NCI-H524 (cell line): ENCODE results near the gene NAA15.
"Not testable (repeated sequence)": the region's sequence is repeated elsewhere in the genome, so short reads cannot be mapped to it uniquely, and the experiment has no call there.

ENCODE experiments used
- DNase-seq, 2 experiments: peaks; one replicate each; lab custom pipeline; 2025; lab: John Stamatoyannopoulos, UW

The NAA15 gene

GRCh38 chr4:139297001-139297410 lies 4.3 kb upstream of the NAA15 start:
- DNase-seq, result peak in 1 of 2 experiments; percentile 7

GRCh38 chr4:139299536-139299935 lies 1.8 kb upstream of the NAA15 start:
- no peak for DNase-seq

GRCh38 chr4:139300431-139301112 lies 733 bp upstream of the NAA15 start:
- DNase-seq, result peak in 1 of 2 experiments; percentile 66

GRCh38 chr4:139301821-139302611 lies 711 bp downstream of the NAA15 start, which contains the start of gene NDUFC1:
TSS of gene NDUFC1 (minus strand) at chr4:139302477. CDS start at chr4:139295798, 6,679 bp downstream.
- DNase-seq, result peak; percentile 22 to 45

- no peak for DNase-seq
Observed at GRCh38 chr4:139304920-139305319, 3.6 kb downstream of the NAA15 start.

- no peak for DNase-seq
Observed at GRCh38 chr4:139311909-139312308, 10.6 kb downstream of the NAA15 start.

- DNase-seq, result no peak
Observed at GRCh38 chr4:139312552-139313332, 11.4 kb downstream of the NAA15 start.

- not testable (repeated sequence) for DNase-seq
Observed at GRCh38 chr4:139313414-139313813, 12.1 kb downstream of the NAA15 start.

- no peak for DNase-seq
Observed at GRCh38 chr4:139314047-139314800, 12.9 kb downstream of the NAA15 start.

- no peak for DNase-seq
Observed at GRCh38 chr4:139315221-139315675, 13.9 kb downstream of the NAA15 start.

- no peak for DNase-seq
Observed at GRCh38 chr4:139316733-139317132, 15.4 kb downstream of the NAA15 start.

GRCh38 chr4:139317635-139318034 lies 16.3 kb downstream of the NAA15 start:
- DNase-seq, result no peak

- DNase-seq, result no peak
Observed at GRCh38 chr4:139319571-139319970, 18.3 kb downstream of the NAA15 start.

- DNase-seq, result not testable (repeated sequence)
Observed at GRCh38 chr4:139322070-139322469, 20.8 kb downstream of the NAA15 start.

- not testable (repeated sequence) for DNase-seq
Observed at GRCh38 chr4:139322541-139322940, 21.2 kb downstream of the NAA15 start.

GRCh38 chr4:139324620-139325019 lies 23.3 kb downstream of the NAA15 start:
- no peak for DNase-seq

- no peak for DNase-seq
Observed at GRCh38 chr4:139329665-139330200, 28.4 kb downstream of the NAA15 start.

- no peak for DNase-seq
Observed at GRCh38 chr4:139330283-139330682, 29.0 kb downstream of the NAA15 start.

- DNase-seq, result no peak
Observed at GRCh38 chr4:139331185-139331584, 29.9 kb downstream of the NAA15 start.

GRCh38 chr4:139333046-139333445 lies 31.7 kb downstream of the NAA15 start:
- no peak for DNase-seq

GRCh38 chr4:139337612-139338011 lies 36.3 kb downstream of the NAA15 start:
- no peak for DNase-seq
